Sigmoid colon (tissue), 3 donors: ENCODE measurements around the gene UBQLN2.

Source experiments
- POLR2A ChIP-seq, 2 donors: fragments of 450-650 bp; IDR thresholded peaks; one replicate each; pipeline ENCODE4 v1.6.1; 2016; ENCODE audit warnings: antibody characterized with exemption in 2 of 2, mild to moderate bottlenecking in 2 of 2, moderate library complexity in 2 of 2
- TF ChIP-seq, protein P1 (sequence below), 4 experiments: fragments of 450-650 bp in 3 of 4; fragments of 200-600 bp in 1 of 4; IDR thresholded peaks; one replicate each; pipeline ENCODE4 v1.5.1; 2016 to 2019; ENCODE audit warnings: antibody characterized with exemption in 4 of 4, mild to moderate bottlenecking in 3 of 4, moderate library complexity in 2 of 4

GRCh38 chrX:56563231-56564161 is at the start of gene UBQLN2:
- TF ChIP-seq, protein P1, sequence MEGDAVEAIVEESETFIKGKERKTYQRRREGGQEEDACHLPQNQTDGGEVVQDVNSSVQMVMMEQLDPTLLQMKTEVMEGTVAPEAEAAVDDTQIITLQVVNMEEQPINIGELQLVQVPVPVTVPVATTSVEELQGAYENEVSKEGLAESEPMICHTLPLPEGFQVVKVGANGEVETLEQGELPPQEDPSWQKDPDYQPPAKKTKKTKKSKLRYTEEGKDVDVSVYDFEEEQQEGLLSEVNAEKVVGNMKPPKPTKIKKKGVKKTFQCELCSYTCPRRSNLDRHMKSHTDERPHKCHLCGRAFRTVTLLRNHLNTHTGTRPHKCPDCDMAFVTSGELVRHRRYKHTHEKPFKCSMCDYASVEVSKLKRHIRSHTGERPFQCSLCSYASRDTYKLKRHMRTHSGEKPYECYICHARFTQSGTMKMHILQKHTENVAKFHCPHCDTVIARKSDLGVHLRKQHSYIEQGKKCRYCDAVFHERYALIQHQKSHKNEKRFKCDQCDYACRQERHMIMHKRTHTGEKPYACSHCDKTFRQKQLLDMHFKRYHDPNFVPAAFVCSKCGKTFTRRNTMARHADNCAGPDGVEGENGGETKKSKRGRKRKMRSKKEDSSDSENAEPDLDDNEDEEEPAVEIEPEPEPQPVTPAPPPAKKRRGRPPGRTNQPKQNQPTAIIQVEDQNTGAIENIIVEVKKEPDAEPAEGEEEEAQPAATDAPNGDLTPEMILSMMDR (IDR thresholded peaks at IDR 0.05): no peak
- peak; percentile 68 to 73 for TF ChIP-seq POLR2A (IDR thresholded peaks at IDR 0.05)
